Trophoblast cell (in vitro differentiated cells and primary cell): ENCODE measurements around the gene CAB39.

Experiments
- DNase-seq, 2 donors: peaks; one replicate each; pipeline ENCODE4 v3.0.0-alpha.2; 2016
- H2AFZ ChIP-seq: 2 replicates; pipeline ENCODE4 v1.6.1; 2013; ENCODE audit warnings: low read length, moderate library complexity, mild to moderate bottlenecking; ENCODE audit not compliant: insufficient read depth, poor library complexity
- H2AK5ac ChIP-seq: 2 replicates; pipeline ENCODE4 v1.6.1; 2013; ENCODE audit warnings: mild to moderate bottlenecking, low read length
- H2BK120ac ChIP-seq: 2 replicates; pipeline ENCODE4 v1.6.1; 2013; ENCODE audit warnings: low read length, mild to moderate bottlenecking, moderate library complexity; ENCODE audit not compliant: insufficient read depth, poor library complexity
- H2BK12ac ChIP-seq: 2 replicates; pipeline ENCODE4 v1.6.1; 2013; ENCODE audit warnings: mild to moderate bottlenecking, low read length, moderate library complexity
- H2BK5ac ChIP-seq: 2 replicates; pipeline ENCODE4 v1.6.1; 2013; ENCODE audit warnings: low read length, low read depth, moderate library complexity, mild to moderate bottlenecking; ENCODE audit not compliant: poor library complexity
- H3K14ac ChIP-seq: 2 replicates; pipeline ENCODE4 v1.6.1; 2013; ENCODE audit warnings: mild to moderate bottlenecking, low read length
- H3K18ac ChIP-seq: 2 replicates; pipeline ENCODE4 v1.6.1; 2013; ENCODE audit warnings: mild to moderate bottlenecking, low read length
- H3K23ac ChIP-seq: 2 replicates; pipeline ENCODE4 v1.6.1; 2013; ENCODE audit warnings: low read length
- H3K27ac ChIP-seq: 2 replicates; pipeline ENCODE4 v1.5.1; 2013; ENCODE audit warnings: low read depth, mild to moderate bottlenecking, inconsistent platforms, low read length, moderate library complexity
- H3K27me3 ChIP-seq: 2 replicates; pipeline ENCODE4 v1.6.1; 2013; ENCODE audit warnings: inconsistent platforms, mild to moderate bottlenecking, low read length, moderate library complexity; ENCODE audit not compliant: insufficient read depth
- H3K36me3 ChIP-seq, 2 experiments: 1 replicate in 1 of 2; 2 replicates in 1 of 2; pipeline ENCODE4 v1.6.1; 2013; ENCODE audit warnings: low read length in 2 of 2, mild to moderate bottlenecking in 2 of 2, moderate library complexity in 1 of 2; ENCODE audit not compliant: insufficient read depth in 2 of 2, control insufficient read depth in 1 of 2
- H3K4ac ChIP-seq: 2 replicates; pipeline ENCODE4 v1.6.1; 2013; ENCODE audit warnings: low read depth, mild to moderate bottlenecking, low read length, moderate library complexity
- H3K4me1 ChIP-seq, 2 experiments: 1 replicate in 1 of 2; 2 replicates in 1 of 2; pipeline ENCODE4 v1.6.1; 2013; ENCODE audit warnings: low read length in 2 of 2, mild to moderate bottlenecking in 2 of 2, moderate library complexity in 1 of 2; ENCODE audit not compliant: insufficient read depth in 2 of 2, control insufficient read depth in 1 of 2
- H3K4me2 ChIP-seq: 2 replicates; pipeline ENCODE4 v1.6.1; 2013; ENCODE audit warnings: inconsistent platforms, mild to moderate bottlenecking, low read length, moderate library complexity
- H3K4me3 ChIP-seq: 2 replicates; pipeline ENCODE4 v1.5.1; 2013; ENCODE audit warnings: mild to moderate bottlenecking, low read depth, low read length, inconsistent platforms
- H3K79me1 ChIP-seq: one replicate; pipeline ENCODE4 v1.6.1; 2013; ENCODE audit warnings: low read length
- H3K79me2 ChIP-seq: 2 replicates; pipeline ENCODE4 v1.6.1; 2013; ENCODE audit warnings: low read length, mild to moderate bottlenecking; ENCODE audit not compliant: control insufficient read depth, insufficient read depth, poor library complexity
- H3K9ac ChIP-seq: 2 replicates; pipeline ENCODE4 v1.6.1; 2013; ENCODE audit warnings: mild to moderate bottlenecking, low read length
- H3K9me3 ChIP-seq: 2 replicates; pipeline ENCODE4 v1.6.1; 2013; ENCODE audit warnings: low read depth, mild to moderate bottlenecking, control low read depth, inconsistent platforms, low read length; ENCODE audit not compliant: insufficient read depth
- H4K12ac ChIP-seq: 2 replicates; pipeline ENCODE4 v1.6.1; 2013; ENCODE audit warnings: low read depth, mild to moderate bottlenecking, low read length, moderate library complexity
- H4K8ac ChIP-seq: 2 replicates; pipeline ENCODE4 v1.6.1; 2013; ENCODE audit warnings: low read depth, mild to moderate bottlenecking, low read length, moderate library complexity
- H4K91ac ChIP-seq: one replicate; pipeline ENCODE4 v1.6.1; 2013; ENCODE audit warnings: low read depth, mild to moderate bottlenecking, low read length, moderate library complexity
- WGBS: extraction: QIAGEN DNeasy Blood & Tissue Kit; methylation state at CpG from one replicate; pipeline ENCODE4 v1.1.7; 2013; ENCODE audit warnings: missing lambda C conversion rate; ENCODE audit not compliant: insufficient read length, insufficient coverage; ENCODE audit errors: extremely low coverage; 5-methylcytosine and 5-hydroxymethylcytosine counted together

The CAB39 gene

GRCh38 chr2:230811508-230811907 is 98.9 kb downstream of the CAB39 start:
- no peak overlapping the region for H3K23ac ChIP-seq
- no peaks in the 10 kb centered on the region for H3K27me3 ChIP-seq
- no peaks in the 10 kb centered on the region for H3K79me1 ChIP-seq
- DNase-seq: no peak
- no peak overlapping the region for H2BK5ac ChIP-seq
- peaks cover 13 to 31% of the 10 kb centered on the region in 2 experiments for H3K36me3 ChIP-seq
- H2AK5ac ChIP-seq: no peak overlapping the region
- no peaks in the 10 kb centered on the region for H3K9me3 ChIP-seq
- no peak overlapping the region for H3K4me2 ChIP-seq
- no peak overlapping the region for H3K9ac ChIP-seq
- H4K91ac ChIP-seq: no peak overlapping the region
- H3K14ac ChIP-seq: no peak overlapping the region
- H4K8ac ChIP-seq: no peak overlapping the region
- H3K27ac ChIP-seq: no peak overlapping the region
- H2BK12ac ChIP-seq: no peak overlapping the region
- H3K4ac ChIP-seq: no peak overlapping the region
- no peak overlapping the region for H3K4me3 ChIP-seq
- no peaks in the 10 kb centered on the region for H3K4me1 ChIP-seq
- H3K18ac ChIP-seq: no peak overlapping the region
- H2AFZ ChIP-seq: no peak overlapping the region
- no peak overlapping the region for H2BK120ac ChIP-seq
- no peak overlapping the region for H4K12ac ChIP-seq
- WGBS: no CpG with 5 or more reads among the region's 3 CpGs
- H3K79me2 ChIP-seq: no peaks in the 10 kb centered on the region

- Histone ChIP-seq H3K18ac (no peak overlapping the region), H3K4ac (no peak overlapping the region)
- WGBS: no CpG with 5 or more reads among the region's 6 CpGs
Observed at GRCh38 chr2:230812033-230812432, 99.4 kb downstream of the CAB39 start.

GRCh38 chr2:230814616-230815015 is 102.0 kb downstream of the CAB39 start:
- Histone ChIP-seq H3K27me3 (no peaks in the 10 kb centered on the region), H3K4ac (no peak overlapping the region), H3K23ac (no peak overlapping the region), H3K27ac (no peak overlapping the region), H3K4me2 (no peak overlapping the region), H3K18ac (no peak overlapping the region), H2BK12ac (no peak overlapping the region), H2AK5ac (no peak overlapping the region), H3K79me2 (no peaks in the 10 kb centered on the region), H3K14ac (no peak overlapping the region), H3K4me1 (no peaks in the 10 kb centered on the region), H4K8ac (no peak overlapping the region), H3K9ac (no peak overlapping the region), H4K12ac (no peak overlapping the region), H3K9me3 (no peaks in the 10 kb centered on the region), H3K36me3 (peaks cover 24 to 41% of the 10 kb centered on the region in 2 experiments), H2BK5ac (no peak overlapping the region), H4K91ac (no peak overlapping the region), H2BK120ac (no peak overlapping the region), H3K4me3 (no peak overlapping the region), H3K79me1 (no peaks in the 10 kb centered on the region), H2AFZ (no peak overlapping the region)
- no CpG with 5 or more reads among the region's 2 CpGs for WGBS
- peak in 1 of 2 donors; percentile 33 for DNase-seq

More at GRCh38 chr2:230812033-230812432, 99.4 kb downstream of the CAB39 start:
- H3K4me1 ChIP-seq: no peaks in the 10 kb centered on the region
- H3K79me2 ChIP-seq: no peaks in the 10 kb centered on the region
- H3K27ac ChIP-seq: no peak overlapping the region
- H3K23ac ChIP-seq: no peak overlapping the region
- H2BK120ac ChIP-seq: no peak overlapping the region
- H4K12ac ChIP-seq: no peak overlapping the region
- H2BK12ac ChIP-seq: no peak overlapping the region
- peaks cover 17 to 35% of the 10 kb centered on the region in 2 experiments for H3K36me3 ChIP-seq
- no peak overlapping the region for H2AK5ac ChIP-seq
- no peak for DNase-seq
- no peak overlapping the region for H2BK5ac ChIP-seq
- no peak overlapping the region for H2AFZ ChIP-seq
- no peaks in the 10 kb centered on the region for H3K9me3 ChIP-seq
- H4K8ac ChIP-seq: no peak overlapping the region
- H4K91ac ChIP-seq: no peak overlapping the region
- no peak overlapping the region for H3K4me2 ChIP-seq
- H3K14ac ChIP-seq: no peak overlapping the region
- H3K4me3 ChIP-seq: no peak overlapping the region
- H3K9ac ChIP-seq: no peak overlapping the region
- H3K27me3 ChIP-seq: no peaks in the 10 kb centered on the region
- H3K79me1 ChIP-seq: no peaks in the 10 kb centered on the region

GRCh38 chr2:230815088-230815487 is 102.4 kb downstream of the CAB39 start:
- no CpG with 5 or more reads among the region's 3 CpGs for WGBS
- Histone ChIP-seq H3K9ac (no peak overlapping the region), H3K14ac (no peak overlapping the region), H3K4me1 (no peaks in the 10 kb centered on the region), H3K36me3 (peaks cover 24 to 42% of the 10 kb centered on the region in 2 experiments), H2AK5ac (no peak overlapping the region), H2BK12ac (no peak overlapping the region), H3K23ac (no peak overlapping the region), H2BK5ac (no peak overlapping the region), H2BK120ac (no peak overlapping the region), H3K27ac (no peak overlapping the region), H3K18ac (no peak overlapping the region), H3K79me2 (no peaks in the 10 kb centered on the region), H3K27me3 (no peaks in the 10 kb centered on the region), H3K4me2 (no peak overlapping the region), H3K9me3 (no peaks in the 10 kb centered on the region), H3K4ac (no peak overlapping the region), H4K12ac (no peak overlapping the region), H3K79me1 (no peaks in the 10 kb centered on the region), H4K91ac (no peak overlapping the region), H4K8ac (no peak overlapping the region), H2AFZ (no peak overlapping the region), H3K4me3 (no peak overlapping the region)
- no peak for DNase-seq
